Measurements from ENCODE around the gene DUSP19.

The DUSP19 gene

DNA sequence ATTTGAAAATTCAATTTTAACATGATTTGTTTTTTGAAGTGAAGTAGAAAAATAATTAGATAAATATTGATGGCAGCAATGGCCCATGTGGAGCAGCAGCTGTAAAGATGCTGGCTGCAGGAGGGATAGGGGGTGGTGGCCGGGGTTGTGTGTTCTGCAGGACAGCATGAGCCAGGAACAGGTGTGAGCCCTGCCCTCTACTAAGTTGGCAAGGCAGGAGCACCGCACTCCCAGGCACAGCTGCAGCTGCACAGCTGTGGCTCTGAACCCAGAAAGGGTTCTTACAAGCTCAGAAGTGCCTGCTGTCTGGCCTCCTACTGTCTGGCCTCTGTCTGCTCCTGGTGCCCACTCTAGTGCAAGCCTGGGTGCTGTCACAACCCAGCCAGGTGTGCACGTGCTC lies 10.0 kb upstream of the DUSP19 start:
- no peak for DNase-seq

- DNase-seq: no peak
Observed at GRCh38 chr2:183069174-183069573, 9.4 kb upstream of the DUSP19 start.

- no peak for DNase-seq
Observed at GRCh38 chr2:183070942-183071844, 7.4 kb upstream of the DUSP19 start.

DNA sequence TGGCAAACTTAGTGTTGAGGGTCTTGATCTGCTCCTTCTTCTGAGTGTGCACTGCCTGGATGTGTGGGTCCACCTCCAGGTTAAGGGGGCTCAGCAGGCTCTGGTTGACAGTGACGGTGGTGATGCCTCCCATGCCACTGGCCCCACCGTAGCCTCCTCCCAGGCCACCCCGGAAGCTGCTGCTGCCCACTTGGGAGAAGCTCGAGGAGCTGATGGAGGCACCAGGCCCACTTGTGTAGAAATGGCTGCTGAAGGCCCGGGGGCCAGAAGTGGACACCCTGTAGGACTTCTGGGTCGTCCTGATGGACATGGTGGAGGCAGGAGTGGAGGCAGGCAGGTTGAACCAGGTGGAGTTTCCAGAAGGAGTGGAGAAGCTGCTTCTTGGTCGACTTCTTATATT lies 6.4 kb upstream of the DUSP19 start:
- no peak for DNase-seq

GRCh38 chr2:183078163-183078463 lies 434 bp upstream of the DUSP19 start:
- DNase-seq: no peak

- no peak for DNase-seq
Observed at GRCh38 chr2:183079139-183079775, 710 bp downstream of the DUSP19 start.

- DNase-seq: no peak
Observed at GRCh38 chr2:183081911-183082310, 3.4 kb downstream of the DUSP19 start.

DNA sequence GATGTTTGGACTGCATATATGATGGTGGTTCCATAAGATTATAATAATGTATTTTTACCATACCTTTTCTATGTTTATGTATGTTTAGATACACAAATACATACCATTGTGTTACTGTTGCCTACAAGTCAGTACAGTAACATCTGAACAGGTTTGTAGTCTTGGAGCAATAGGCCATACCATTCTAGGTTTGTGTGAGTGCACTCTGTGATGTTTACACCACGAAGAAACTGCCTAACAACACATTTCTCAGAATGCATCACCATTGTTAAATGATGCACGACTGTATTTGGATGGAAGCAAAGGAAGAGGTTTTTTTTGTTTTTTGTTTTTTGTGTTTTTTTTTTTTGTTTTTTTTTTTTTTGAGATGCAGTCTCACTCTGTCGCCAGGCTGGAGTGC lies 9.5 kb downstream of the DUSP19 start:
- DNase-seq: no peak

DNA sequence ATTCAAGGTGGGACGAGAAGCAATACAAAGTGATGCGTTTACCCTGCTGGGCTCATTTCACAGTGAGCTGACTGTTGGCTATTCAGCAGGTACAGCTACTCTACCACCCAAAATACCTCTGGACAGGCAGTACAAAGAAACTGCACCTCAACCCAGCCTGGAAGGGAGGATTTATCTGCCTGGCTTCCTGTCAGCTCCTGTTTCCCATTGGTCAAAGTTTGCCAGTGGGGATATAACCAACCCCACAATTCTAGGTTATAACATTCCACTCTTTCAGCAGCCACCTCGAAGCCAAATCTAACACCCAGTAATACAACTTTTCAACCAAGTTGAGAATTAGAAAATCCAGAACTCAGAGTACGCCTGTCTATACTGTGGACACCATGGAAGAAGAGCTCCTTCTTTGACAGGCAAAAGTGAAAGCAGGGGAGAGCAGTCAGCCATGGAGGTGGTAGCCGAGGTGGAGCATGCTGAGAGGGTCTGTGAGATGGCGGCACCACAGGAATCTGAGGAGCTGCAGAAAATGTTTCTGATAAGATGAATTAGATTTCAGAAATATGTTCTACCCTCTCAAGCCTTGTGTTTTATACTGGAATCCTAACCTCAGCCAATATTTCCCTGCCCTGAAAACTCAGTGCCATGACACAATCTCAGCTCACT lies 10.8 kb downstream of the DUSP19 start:
- DNase-seq: no peak

DNA sequence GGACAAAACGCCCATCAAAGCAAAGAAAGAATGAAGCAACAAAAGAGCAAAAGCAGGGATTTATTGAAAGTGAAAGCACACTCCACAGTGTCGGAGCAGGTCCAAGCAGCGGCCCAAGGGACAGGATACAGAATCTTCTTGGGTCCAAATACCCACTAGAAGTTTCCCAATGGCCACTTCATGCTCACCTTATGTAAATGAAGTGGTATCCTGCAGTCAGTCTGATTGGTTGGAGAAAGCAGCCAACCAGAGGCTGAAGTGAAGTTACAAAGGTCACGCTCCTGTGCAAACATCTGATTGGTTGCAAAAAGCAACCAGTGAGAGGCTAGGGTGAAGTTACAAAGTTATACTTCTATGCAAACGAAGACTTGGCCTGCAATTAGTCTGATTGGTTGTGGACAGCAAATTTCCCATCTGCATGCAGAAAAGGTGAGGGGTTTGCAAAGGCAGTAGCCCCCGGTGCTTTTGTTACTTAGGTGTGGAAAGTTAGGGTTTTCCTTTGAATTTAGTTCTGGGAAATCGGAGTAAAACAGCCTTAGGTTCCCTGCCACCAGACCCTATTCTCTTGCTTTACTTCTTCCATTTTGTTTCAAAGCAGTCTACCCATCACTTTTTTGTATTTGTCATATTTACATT lies 12.9 kb downstream of the DUSP19 start:
- no peak for DNase-seq

DNA sequence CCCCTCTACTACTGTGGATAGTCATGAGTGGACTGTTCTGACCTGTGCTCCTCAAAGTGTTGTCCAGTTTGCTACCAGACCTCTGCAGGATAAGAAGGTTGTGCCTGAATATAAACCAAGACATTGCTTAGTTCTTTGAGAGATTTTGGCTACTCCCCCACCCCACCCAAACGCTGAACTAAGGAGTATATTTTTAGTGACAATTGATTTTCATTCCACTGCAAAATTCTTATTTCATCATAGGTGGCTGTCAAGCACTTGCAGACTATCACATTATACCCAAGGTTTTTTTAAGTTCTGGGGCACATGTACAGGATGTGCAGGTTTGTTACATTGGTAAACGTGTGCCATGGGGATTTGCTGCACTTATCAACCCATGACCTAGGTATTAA lies 13.4 kb downstream of the DUSP19 start:
- DNase-seq: no peak

- no peak for DNase-seq
Observed at GRCh38 chr2:183093857-183094657, 15.5 kb downstream of the DUSP19 start.

GRCh38 chr2:183105402-183106134 lies 27.0 kb downstream of the DUSP19 start:
- DNase-seq: no peak

- no peak for DNase-seq
Observed at GRCh38 chr2:183112577-183112976, 34.0 kb downstream of the DUSP19 start.

- no peak for DNase-seq
Observed at GRCh38 chr2:183113630-183114029, 35.1 kb downstream of the DUSP19 start.

GRCh38 chr2:183117226-183117625 lies 38.7 kb downstream of the DUSP19 start:
- DNase-seq: no peak

DNA sequence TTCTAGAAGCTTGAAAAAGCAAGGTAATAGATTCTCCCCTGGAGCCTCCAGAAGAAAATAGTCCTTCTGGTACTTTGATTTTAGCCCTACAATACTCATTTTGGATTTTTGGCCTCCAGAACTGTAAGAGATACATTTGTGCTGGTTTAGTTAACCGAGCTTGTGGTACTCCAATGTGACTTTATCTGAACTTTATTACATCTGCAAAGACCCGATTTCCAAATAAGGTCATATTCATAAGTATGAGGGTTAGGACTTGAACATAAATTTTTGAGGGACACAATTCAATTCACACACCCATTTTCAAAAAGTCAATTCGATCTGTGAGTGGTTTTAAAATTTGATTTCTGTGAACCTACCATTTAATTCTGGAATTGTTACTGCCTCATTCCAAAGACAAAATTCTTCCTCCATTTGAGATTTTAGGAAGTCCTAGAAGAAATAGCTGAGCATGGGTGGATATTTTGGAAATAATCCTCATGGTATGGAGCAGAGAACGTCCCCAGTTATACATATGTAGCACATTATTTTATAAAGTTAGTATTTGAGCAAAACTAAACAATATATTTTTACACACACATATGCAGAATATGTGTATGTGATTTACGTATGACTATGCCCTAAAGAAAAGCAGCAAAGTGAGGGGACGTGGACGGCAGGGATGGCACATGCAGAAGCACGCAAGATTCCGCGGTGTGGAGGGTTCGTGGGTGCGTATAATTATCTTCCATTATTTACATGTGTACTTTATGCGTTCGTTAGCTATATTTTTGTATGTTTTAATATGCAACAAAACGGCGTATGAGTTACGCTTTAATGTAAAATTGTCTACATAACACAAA lies 44.8 kb downstream of the DUSP19 start:
- DNase-seq: no peak

- DNase-seq: no peak
Observed at GRCh38 chr2:183123959-183124221, 45.3 kb downstream of the DUSP19 start.

DNA sequence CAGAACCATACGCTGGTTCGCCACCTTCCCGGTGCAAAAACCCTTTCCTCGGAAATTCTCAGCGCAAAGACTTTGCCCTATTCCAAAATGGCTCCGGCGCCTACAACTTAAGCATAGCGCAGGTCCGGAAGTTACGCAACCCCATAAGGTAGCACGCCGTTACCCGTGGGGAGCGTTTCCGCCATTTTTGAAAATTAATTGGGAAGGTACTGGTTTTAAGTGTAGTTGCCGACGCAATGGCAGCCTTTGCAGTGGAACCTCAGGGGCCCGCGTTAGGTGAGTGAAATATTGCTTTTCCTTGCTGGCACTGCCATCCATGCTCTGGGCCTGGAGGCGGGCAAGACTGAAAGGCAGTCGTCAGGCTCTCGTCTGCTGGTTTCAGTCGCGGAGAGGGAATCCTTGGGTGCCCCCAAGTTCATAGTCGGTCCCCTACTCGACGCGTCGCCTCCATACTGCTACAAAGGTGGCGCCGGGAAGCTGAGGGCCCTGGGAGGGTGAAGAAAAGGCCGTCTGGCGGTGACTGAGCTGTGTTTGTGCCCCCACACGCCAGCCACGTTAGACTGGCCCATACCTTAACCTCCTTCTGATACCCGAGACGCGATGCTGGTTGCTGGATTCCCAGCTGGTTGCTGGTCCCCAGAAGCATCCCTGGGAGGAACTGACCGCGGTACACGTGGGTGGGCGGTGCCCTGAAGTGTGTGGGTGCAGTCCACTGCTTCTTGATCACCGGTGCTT lies 45.8 kb downstream of the DUSP19 start, which contains the start of gene NUP35:
TSS of gene NUP35 (plus strand) at position 222 of the 735 bp plus-strand sequence. CDS start at position 237, 15 bp downstream.
- peak; percentile 75 to 80 for DNase-seq

DNA sequence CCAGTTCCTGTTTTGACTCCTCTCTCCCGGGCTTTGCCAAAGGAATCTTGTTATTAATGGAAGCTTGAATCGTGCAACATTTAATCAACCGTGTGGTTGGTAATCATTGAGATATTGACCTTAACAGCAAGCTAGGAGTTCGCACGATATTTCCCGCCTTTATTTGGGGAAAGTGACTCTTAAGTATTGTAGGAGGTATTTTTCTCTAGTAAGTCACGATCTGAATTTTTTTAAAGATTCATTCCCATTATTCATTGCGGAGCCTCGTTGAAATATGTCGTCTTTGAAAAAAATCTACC lies 46.4 kb downstream of the DUSP19 start:
- no peak for DNase-seq

Data from stimulated activated CD4-positive, alpha-beta T cell treated with anti-CD3 and anti-CD28 coated beads, Interleukin-4, amount 100 ng/mL, for 4 hours (primary cell).